ENCODE results near the gene TTC3.

- no peak for TF ChIP-seq POLR2AphosphoS5 (IDR thresholded peaks at IDR 0.05; ENCODE audit: low read depth, low read length)
- no peak for TF ChIP-seq POLR2A (IDR thresholded peaks at IDR 0.05; ENCODE audit: low read depth, low read length)
These were observed 170.9 kb downstream of the TTC3 start for GRCh38 chr21:37243961-37244360.
